HFFc6 (cell line): Measurements from ENCODE around the gene MYMK. TPM values are rescaled to one million over a fixed set of nuclear protein-coding genes. Genes with fewer than 3 reads are reported as not detected.

Experiments used
- DNase-seq: peaks from one replicate; pipeline ENCODE4 v3.0.0-alpha.2; 2018
- H3K27ac Mint-ChIP-seq: 2 replicates; pipeline ENCODE4 v1.8.0; 2020; ENCODE audit warnings: mild to moderate bottlenecking, mixed read lengths
- H3K27me3 Mint-ChIP-seq: 2 replicates; pipeline ENCODE4 v1.8.0; 2021; ENCODE audit warnings: mild to moderate bottlenecking, moderate library complexity, mixed read lengths; ENCODE audit not compliant: insufficient read depth
- H3K36me3 Mint-ChIP-seq: 2 replicates; pipeline ENCODE4 v1.8.0; 2021; ENCODE audit warnings: low read depth, mixed read lengths
- H3K4me1 Mint-ChIP-seq: 2 replicates; pipeline ENCODE4 v1.8.0; 2020; ENCODE audit warnings: low read depth, mixed read lengths
- H3K4me3 Mint-ChIP-seq: 2 replicates; pipeline ENCODE4 v1.8.0; 2020; ENCODE audit warnings: mild to moderate bottlenecking, moderate library complexity, mixed read lengths
- H3K9me3 Mint-ChIP-seq: 2 replicates; pipeline ENCODE4 v1.8.0; 2020; ENCODE audit warnings: mild to moderate bottlenecking, mixed read lengths
- CTCF ChIP-seq: fragments of 200-600 bp; sonication (generic); IDR thresholded peaks from 2 replicates; pipeline ENCODE4 v1.5.0; 2021; ENCODE audit warnings: antibody characterized with exemption, mild to moderate bottlenecking
- total RNA-seq, 6 experiments: library from RNA; stranded (reverse); fragmentation: NEBNext Ultra II Directional; extraction: Animal tissue kit (Norgen Biotek cat#: 25700); gene quantifications; 2 replicates in 1 of 6; 3 replicates in 5 of 6; pipeline ENCODE4 v1.2.3, GENCODE V29; 2021

Gene MYMK
- total RNA-seq, 6 experiments from 2014 or later = not detected

GRCh38 chr9:133547116-133547515, 22.4 kb upstream of the MYMK start:
- TF ChIP-seq CTCF = no peak
- no peak overlapping the region for H3K4me3 Mint-ChIP-seq
- no peaks in the 10 kb centered on the region for H3K4me1 Mint-ChIP-seq
- H3K36me3 Mint-ChIP-seq = no peaks in the 10 kb centered on the region
- no peaks in the 10 kb centered on the region for H3K9me3 Mint-ChIP-seq
- H3K27me3 Mint-ChIP-seq = peaks cover 49% of the 10 kb centered on the region
- no peak for DNase-seq
- H3K27ac Mint-ChIP-seq = no peak overlapping the region

GRCh38 chr9:133546287-133546680, 21.5 kb upstream of the MYMK start:
- Mint-ChIP-seq H3K27ac (no peak overlapping the region), H3K4me3 (no peak overlapping the region), H3K36me3 (no peaks in the 10 kb centered on the region), H3K4me1 (no peaks in the 10 kb centered on the region), H3K9me3 (no peaks in the 10 kb centered on the region), H3K27me3 (peaks cover 49% of the 10 kb centered on the region)
- DNase-seq = no peak
- no peak for TF ChIP-seq CTCF

GRCh38 chr9:133545494-133546286, 20.9 kb upstream of the MYMK start:
- no peak overlapping the region for H3K27ac Mint-ChIP-seq
- H3K27me3 Mint-ChIP-seq = peaks cover 46% of the 10 kb centered on the region
- no peaks in the 10 kb centered on the region for H3K4me1 Mint-ChIP-seq
- H3K36me3 Mint-ChIP-seq = no peaks in the 10 kb centered on the region
- DNase-seq = no peak
- H3K4me3 Mint-ChIP-seq = no peak overlapping the region
- no peak for TF ChIP-seq CTCF
- H3K9me3 Mint-ChIP-seq = no peaks in the 10 kb centered on the region

- TF ChIP-seq CTCF = no peak
- H3K4me1 Mint-ChIP-seq = peaks cover 5% of the 10 kb centered on the region; the same call in 1 of the 2 replicates
These were observed 19.2 kb upstream of the MYMK start for GRCh38 chr9:133543772-133544467.

GRCh38 chr9:133542002-133542401, 17.2 kb upstream of the MYMK start:
- no peaks in the 10 kb centered on the region for H3K36me3 Mint-ChIP-seq
- TF ChIP-seq CTCF = no peak
- no peaks in the 10 kb centered on the region for H3K9me3 Mint-ChIP-seq
- no peak for DNase-seq
- H3K4me3 Mint-ChIP-seq = no peak overlapping the region
- H3K27ac Mint-ChIP-seq = no peak overlapping the region
- peaks cover 36% of the 10 kb centered on the region for H3K27me3 Mint-ChIP-seq
- peaks cover 5% of the 10 kb centered on the region; the same call in 1 of the 2 replicates for H3K4me1 Mint-ChIP-seq

More at GRCh38 chr9:133543772-133544467, 19.2 kb upstream of the MYMK start:
- Mint-ChIP-seq H3K36me3 (no peaks in the 10 kb centered on the region), H3K9me3 (no peaks in the 10 kb centered on the region), H3K27me3 (peaks cover 46% of the 10 kb centered on the region), H3K27ac (no peak overlapping the region), H3K4me3 (no peak overlapping the region)
- DNase-seq = no peak
